ENCODE results near the gene DCBLD1.

Gene DCBLD1

DNA sequence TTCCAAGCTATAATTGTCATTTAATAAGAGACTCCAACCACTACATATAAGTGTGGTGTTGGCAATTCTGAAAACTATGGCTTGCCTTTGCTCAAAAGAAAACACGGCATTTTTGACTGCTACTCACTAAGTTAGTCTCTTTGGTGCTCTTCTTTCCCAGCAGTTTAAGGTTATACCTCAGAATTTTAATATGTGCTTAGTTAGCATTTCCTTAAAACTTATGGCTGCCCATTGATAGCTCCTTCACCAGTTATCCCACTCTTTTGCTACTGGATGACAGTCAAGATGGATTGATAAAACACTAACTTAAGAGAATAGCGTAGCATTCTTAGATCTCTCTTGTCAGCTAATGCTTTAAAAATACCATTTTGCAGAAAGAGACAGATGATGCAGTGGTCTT, 85.8 kb downstream of the DCBLD1 start:
- Histone ChIP-seq H3F3A (ENCODE audit: low read depth) (no peaks in the 10 kb centered on the region), H3K36me3 (ENCODE audit: insufficient read depth, low read length) (peaks cover 82% of the 10 kb centered on the region), H3K79me2 (ENCODE audit: insufficient read depth, low read length) (no peaks in the 10 kb centered on the region), H4K20me1 (ENCODE audit: insufficient read depth, low read length, poor library complexity, severe bottlenecking) (no peaks in the 10 kb centered on the region), H2AFZ (ENCODE audit: low read length) (no peak overlapping the region), H3K4me3 (ENCODE audit: low read length, poor library complexity, severe bottlenecking) (no peak overlapping the region), H3K4me1 (ENCODE audit: insufficient read depth, low read length, poor library complexity, severe bottlenecking) (no peaks in the 10 kb centered on the region), H3K9me2 (replicated peaks; ENCODE audit: low read depth, low read length) (no peaks in the 10 kb centered on the region), H3K9ac (ENCODE audit: low read depth, low read length, poor library complexity, severe bottlenecking) (no peak overlapping the region), H3K4me2 (ENCODE audit: low read depth, low read length, poor library complexity, severe bottlenecking) (no peak overlapping the region), H3K9me3 (ENCODE audit: insufficient read depth, low read depth, low read length) (no peaks in the 10 kb centered on the region), H3K27me3 (ENCODE audit: insufficient read depth, low read length, poor library complexity, severe bottlenecking) (no peaks in the 10 kb centered on the region)
- TF ChIP-seq EZH2phosphoT487 (IDR thresholded peaks at IDR 0.05; ENCODE audit: borderline replicate concordance) = no peak
- TF ChIP-seq, protein P1, sequence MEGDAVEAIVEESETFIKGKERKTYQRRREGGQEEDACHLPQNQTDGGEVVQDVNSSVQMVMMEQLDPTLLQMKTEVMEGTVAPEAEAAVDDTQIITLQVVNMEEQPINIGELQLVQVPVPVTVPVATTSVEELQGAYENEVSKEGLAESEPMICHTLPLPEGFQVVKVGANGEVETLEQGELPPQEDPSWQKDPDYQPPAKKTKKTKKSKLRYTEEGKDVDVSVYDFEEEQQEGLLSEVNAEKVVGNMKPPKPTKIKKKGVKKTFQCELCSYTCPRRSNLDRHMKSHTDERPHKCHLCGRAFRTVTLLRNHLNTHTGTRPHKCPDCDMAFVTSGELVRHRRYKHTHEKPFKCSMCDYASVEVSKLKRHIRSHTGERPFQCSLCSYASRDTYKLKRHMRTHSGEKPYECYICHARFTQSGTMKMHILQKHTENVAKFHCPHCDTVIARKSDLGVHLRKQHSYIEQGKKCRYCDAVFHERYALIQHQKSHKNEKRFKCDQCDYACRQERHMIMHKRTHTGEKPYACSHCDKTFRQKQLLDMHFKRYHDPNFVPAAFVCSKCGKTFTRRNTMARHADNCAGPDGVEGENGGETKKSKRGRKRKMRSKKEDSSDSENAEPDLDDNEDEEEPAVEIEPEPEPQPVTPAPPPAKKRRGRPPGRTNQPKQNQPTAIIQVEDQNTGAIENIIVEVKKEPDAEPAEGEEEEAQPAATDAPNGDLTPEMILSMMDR (conservative IDR thresholded peaks at IDR 0.05; ENCODE audit: low read length) = no peak

DNA sequence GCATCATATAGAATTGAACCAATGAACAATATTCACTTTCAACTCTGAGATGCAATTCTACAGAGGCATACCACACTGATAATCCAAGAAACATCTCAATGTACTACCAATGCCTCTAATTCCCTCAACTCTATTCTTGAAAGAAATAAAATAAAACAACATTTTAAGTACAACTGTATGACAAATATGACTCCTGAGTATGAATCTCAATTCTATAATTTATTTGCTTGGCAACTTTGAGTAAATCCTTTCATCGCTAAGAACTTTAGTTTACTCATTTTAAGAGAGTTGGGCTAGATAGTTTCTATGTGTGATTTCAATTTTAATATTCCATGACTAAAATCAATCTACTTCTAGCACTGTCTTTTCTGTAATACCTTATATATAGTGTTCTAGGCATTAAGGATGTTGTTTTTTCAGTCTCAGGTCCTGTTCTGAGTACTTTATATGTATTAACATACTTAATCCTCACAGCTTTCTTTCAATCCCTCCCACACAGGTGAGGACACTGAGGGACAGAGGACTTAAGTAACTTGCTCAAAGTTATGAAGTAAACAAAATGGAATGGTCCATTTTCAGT, 86.4 kb downstream of the DCBLD1 start:
- Histone ChIP-seq H3K4me1 (ENCODE audit: insufficient read depth, low read length, poor library complexity, severe bottlenecking) (no peaks in the 10 kb centered on the region), H3K9me2 (replicated peaks; ENCODE audit: low read depth, low read length) (no peaks in the 10 kb centered on the region), H3K9ac (ENCODE audit: low read depth, low read length, poor library complexity, severe bottlenecking) (no peak overlapping the region), H3K9me3 (ENCODE audit: insufficient read depth, low read depth, low read length) (no peaks in the 10 kb centered on the region), H3K36me3 (ENCODE audit: insufficient read depth, low read length) (peaks cover 81% of the 10 kb centered on the region), H3K79me2 (ENCODE audit: insufficient read depth, low read length) (no peaks in the 10 kb centered on the region), H3K4me3 (ENCODE audit: low read length, poor library complexity, severe bottlenecking) (no peak overlapping the region), H2AFZ (ENCODE audit: low read length) (no peak overlapping the region), H4K20me1 (ENCODE audit: insufficient read depth, low read length, poor library complexity, severe bottlenecking) (no peaks in the 10 kb centered on the region), H3K27me3 (ENCODE audit: insufficient read depth, low read length, poor library complexity, severe bottlenecking) (no peaks in the 10 kb centered on the region), H3F3A (ENCODE audit: low read depth) (no peaks in the 10 kb centered on the region), H3K4me2 (ENCODE audit: low read depth, low read length, poor library complexity, severe bottlenecking) (no peak overlapping the region)
- TF ChIP-seq, protein P1 (conservative IDR thresholded peaks at IDR 0.05; ENCODE audit: low read length) = no peak
- TF ChIP-seq EZH2phosphoT487 (IDR thresholded peaks at IDR 0.05; ENCODE audit: borderline replicate concordance) = no peak

GRCh38 chr6:117573006-117573680, 90.7 kb downstream of the DCBLD1 start:
- Histone ChIP-seq H3K4me2 (ENCODE audit: low read depth, low read length, poor library complexity, severe bottlenecking) (no peak overlapping the region), H3K79me2 (ENCODE audit: insufficient read depth, low read length) (no peaks in the 10 kb centered on the region), H3K9me3 (ENCODE audit: insufficient read depth, low read depth, low read length) (no peaks in the 10 kb centered on the region), H3K9me2 (replicated peaks; ENCODE audit: low read depth, low read length) (no peaks in the 10 kb centered on the region), H3F3A (ENCODE audit: low read depth) (no peaks in the 10 kb centered on the region), H3K4me3 (ENCODE audit: low read length, poor library complexity, severe bottlenecking) (no peak overlapping the region), H3K27me3 (ENCODE audit: insufficient read depth, low read length, poor library complexity, severe bottlenecking) (no peaks in the 10 kb centered on the region), H3K4me1 (ENCODE audit: insufficient read depth, low read length, poor library complexity, severe bottlenecking) (no peaks in the 10 kb centered on the region), H2AFZ (ENCODE audit: low read length) (no peak overlapping the region), H3K9ac (ENCODE audit: low read depth, low read length, poor library complexity, severe bottlenecking) (no peak overlapping the region), H4K20me1 (ENCODE audit: insufficient read depth, low read length, poor library complexity, severe bottlenecking) (no peaks in the 10 kb centered on the region), H3K36me3 (ENCODE audit: insufficient read depth, low read length) (peaks cover 68% of the 10 kb centered on the region)
- no peak for TF ChIP-seq EZH2phosphoT487 (IDR thresholded peaks at IDR 0.05; ENCODE audit: borderline replicate concordance)
- TF ChIP-seq, protein P1 (conservative IDR thresholded peaks at IDR 0.05; ENCODE audit: low read length) = no peak

Data from Loucy (cell line).